Anterior cingulate cortex (tissue), 58 donors: ENCODE data around the gene TES.
A peak's percentile ranks its signal among the peaks of the same experiment; 100 is the strongest.

Experiments used
- DNase-seq, 58 donors: peaks; one replicate each; lab custom pipeline; 2025; lab: John Stamatoyannopoulos, UW

TES gene

DNA sequence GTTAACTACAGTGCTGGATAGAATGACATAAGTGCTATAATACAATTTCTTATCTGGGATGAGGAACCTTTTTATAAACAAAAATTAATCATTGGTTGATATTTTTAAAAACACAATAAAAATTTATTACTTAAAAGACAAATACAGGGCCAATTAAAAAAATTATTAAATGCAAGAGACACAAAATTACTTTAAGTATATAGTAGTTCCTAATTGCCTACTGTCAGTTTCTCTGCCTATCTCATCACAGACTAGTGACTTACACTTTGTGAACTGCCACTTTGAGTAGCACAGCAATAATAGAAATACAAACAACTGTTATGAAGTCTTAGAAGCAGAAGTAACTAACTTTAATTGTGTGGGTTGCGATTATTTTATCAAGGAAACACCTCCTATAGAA lies 8.4 kb downstream of the TES start:
- no peak for DNase-seq

DNA sequence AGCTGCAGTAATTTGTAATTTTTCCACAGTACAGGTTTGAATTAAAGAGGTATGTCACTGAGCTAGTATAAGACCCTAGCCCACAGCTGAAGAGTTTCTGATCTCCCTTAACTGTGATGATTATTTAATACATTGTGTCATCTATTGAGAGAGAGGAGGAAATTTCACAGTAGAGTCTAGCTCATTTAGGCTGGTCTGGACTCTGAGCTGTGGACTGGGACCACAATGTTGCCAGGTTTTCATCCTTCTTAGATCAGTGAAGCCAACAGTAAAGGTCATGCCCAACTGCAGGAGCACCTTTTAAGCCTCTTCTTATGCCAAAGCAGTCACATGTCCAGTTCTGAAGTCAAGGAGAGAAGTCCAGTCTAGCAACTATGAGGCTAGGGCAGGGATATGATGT lies 8.9 kb downstream of the TES start:
- DNase-seq, result no peak

DNA sequence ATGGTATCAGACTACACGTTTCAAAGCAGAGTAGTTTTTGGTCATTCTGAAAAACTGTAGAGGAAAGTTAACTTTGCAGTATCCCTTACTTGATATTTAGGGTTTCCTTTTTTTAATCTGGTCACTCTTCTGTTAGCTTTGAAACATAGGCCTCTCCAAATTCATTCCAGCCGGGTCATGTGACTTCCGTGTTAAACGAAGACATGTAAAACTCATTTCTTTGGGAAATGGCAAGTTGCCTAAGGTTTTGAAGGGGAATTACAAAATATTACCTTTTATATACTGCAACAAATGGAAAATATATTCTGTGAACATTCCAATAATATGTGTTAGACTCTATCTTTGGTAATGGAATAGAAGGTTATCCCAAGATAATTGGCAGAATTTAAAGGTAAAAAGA lies 9.5 kb downstream of the TES start:
- no peak for DNase-seq

DNA sequence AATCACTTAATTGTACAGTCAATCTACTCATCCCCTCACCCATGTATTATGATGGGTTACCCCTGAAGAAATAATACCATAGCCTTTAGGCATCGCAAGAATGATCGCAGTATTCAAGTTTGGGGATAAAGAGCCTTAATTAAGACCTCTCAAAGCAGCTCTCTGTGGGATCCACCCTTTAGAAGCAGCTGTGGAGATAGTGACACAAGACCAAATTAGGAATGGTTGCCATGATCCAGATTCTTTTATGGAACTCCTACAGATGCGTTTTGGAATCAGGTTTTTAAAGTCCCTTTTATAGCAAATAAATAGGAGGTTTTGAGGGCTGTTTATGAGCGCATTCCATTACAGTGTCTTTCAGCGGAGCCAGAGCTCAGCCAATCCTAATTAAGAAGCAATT lies 12.2 kb downstream of the TES start:
- DNase-seq, result no peak

DNA sequence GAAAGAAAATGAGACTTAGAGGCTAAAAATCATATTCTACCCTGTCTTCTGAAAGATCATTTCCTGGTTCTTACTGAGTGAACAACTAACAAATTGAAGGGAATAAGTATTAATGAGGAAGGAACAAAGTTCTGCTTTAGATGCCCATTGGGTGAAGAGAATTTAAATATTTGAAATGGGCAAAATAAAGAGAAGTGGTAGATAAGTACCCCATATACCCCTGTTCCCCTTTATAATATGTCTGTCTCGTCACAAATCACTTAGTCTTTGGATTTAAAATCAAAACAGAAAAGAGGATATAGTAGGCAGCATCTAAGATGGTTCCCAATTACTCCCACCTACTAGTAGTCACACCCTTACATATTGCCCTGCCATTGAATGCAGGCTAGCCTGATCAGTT lies 13.2 kb downstream of the TES start:
- DNase-seq, result no peak

DNA sequence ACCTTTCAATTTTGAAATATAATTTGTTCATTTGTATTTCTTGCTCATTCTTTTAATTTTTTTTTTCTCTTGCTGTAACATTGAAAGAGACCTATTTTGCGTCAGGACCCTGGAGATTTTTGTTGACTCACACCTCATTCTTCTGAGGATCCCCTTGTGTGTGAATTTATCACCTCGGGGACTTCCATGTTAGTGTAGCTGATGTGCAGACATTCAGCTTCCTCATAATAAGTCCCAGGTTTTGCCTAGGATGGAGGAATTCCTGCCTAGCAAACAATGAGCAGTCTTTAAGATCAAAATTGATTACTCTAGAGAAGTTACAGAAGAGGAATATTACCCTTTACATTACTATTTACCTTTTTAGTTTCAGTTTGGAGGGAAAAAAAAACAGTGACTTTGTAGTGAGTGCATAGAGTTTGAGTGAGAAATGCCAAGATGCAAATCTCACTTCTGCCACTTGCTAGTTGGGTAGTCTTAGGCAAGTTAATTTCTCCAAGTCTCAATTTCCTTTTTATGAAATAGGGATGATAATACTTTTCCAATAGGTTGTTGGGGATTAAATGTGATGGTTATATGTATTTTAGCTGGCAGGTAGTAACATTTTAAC lies 14.3 kb downstream of the TES start:
- DNase-seq, result no peak

DNA sequence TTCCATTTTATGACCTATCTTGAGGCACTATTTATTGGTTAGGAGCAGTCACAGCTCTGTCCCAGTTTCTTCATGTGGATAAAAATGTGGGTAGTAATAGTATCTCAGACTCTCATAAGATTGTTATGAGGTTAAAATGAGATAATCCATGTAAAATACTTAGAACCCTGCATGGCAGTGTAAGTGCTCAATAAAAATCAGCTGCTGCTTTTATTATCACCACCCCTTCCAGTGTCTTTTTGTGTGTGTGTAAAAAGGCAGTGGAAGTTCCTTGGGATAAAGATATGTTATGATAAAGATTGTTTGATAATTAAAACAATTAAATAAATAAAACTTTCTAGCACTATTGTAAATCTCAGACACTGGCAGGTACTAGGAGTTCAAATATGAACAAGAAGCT lies 15.5 kb downstream of the TES start:
- DNase-seq, result no peak

DNA sequence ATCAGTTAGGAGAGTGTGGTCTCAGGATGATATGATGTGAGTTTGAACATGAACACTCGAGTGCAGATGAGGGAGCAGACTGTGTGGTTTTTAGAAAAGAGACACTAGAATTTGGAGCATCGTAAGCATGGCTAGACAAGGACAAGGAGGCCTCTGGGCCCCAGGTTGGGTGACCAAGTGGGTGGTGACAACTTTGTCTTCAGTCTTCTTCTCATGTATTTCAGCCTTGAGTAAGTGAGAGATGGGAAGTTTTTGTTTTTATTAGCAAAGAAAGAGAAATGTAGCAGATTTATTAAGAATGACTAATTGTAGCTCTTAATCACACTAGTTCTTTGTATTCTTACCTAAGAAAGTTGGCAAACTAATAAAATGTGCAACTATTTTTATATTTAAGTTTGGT lies 16.3 kb downstream of the TES start:
- no peak for DNase-seq

DNA sequence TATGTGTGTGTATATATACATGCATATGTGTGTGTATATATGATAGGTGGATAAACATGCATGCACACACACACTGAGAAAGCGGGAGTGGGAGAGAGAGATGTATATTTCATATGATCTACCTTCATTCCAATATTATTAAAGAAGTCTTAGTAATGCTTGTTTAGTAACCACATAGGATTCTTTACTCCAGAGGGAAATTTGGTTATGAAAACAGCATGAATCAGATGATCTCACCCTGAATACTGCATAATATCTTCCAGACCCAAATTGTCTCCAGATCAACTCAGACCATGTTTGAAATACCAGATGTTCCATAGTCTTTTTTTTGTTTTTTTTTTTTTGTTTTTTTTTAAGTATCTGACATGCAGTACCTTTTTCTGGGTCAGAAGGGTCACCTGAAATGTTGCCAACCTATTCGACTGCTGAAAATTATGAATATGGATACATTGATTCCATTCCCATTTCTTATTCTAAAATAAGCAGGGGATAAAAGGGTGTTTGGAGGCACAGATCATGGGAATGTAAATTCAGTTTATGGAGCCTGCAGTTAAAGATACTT lies 17.4 kb downstream of the TES start:
- DNase-seq, result no peak

DNA sequence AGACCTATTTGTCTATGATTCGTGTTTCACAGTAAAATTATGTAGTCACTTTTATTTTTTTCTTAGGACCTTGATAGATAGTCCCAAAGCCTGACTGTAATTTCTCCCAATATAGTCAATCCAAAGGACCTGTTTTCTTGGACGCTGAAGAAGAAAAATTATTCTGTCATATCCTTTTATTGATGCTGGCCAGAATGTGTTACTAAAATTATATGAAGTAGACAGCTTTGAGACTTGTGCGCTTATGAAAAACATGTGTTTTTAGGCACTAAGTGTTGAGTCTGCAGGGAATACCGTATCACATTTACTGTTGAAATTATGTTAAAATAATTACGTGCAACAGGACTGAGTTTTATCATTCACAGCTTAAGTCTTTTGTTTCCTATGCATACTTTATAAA lies 17.9 kb downstream of the TES start:
- DNase-seq, result no peak

DNA sequence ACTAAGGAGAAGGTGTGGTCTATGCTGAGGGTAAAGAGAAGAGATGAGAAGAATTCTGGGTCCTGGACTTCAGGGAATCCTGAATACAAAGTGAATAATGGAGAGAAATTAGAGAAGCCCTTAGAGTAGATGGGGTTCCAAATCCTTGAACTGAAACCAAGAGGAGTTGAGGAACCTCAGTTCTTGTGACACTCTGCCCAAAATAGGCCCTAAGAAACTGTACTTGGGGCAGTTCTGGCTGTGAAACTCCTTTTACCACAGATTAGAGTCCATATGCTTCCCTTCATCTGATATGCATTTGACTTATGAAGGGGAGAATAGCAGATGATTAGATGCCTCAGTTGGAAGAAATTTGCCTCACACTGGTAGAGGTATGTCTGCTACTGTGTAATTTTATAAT lies 19.0 kb downstream of the TES start:
- no peak for DNase-seq

DNA sequence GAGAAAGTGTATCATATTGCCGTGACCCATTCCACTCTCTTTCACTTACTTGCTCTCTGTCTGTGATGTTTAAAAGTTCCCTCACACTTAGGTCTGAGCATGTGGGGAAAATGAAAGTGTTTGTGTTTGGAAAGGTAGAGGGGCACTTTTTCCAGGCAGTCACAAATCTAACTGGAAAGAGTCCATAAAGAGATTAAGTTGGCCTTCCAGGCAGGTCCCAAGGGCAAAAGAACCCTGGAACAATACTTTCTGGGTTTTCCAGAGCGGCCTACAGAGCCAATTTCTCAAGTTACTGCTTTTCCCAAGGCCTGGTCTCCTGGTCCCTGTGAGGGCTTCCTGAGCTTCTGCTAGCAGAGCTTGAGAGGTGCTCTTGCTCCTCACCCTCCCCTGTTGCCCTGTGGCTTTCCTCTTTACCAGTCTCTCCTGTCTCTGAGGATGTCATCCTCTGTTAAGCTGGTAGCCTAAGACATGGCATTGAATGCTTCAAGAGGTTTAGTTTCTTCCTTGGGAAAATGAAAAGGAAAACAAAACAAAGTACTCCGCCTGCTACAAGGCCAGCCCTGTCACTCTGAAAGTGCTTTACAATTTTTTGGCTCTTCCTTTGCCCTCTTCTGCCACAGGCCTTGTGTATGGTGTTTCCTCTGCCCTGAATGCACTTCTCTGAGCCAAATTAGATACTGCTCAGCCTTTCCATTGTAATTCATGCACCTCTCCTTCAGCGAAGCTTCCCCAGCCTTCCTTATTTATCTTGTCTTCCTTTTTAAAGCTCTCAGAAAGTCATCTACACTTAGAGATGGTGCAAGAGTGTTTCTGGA lies 20.1 kb downstream of the TES start:
- DNase-seq, result no peak

DNA sequence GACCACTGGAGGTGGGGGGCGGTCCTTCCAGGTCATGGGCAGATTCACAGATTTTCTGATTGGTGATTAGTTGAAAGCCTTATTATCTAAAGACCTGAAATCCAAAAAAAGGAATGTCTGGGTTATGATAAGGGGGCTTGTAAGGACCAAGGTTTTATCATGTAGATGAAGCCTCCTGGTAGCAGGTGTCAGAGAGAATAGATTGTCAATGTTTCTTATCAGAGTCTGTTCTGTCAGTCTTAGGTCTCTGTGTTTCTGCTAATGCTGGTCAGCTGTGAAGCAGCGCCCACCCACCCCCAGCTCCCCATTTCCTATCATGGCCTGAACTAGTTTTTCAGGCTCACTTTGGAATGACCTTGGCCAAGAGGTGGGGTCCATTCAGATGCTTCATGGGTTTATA lies 21.2 kb downstream of the TES start:
- DNase-seq, result no peak

DNA sequence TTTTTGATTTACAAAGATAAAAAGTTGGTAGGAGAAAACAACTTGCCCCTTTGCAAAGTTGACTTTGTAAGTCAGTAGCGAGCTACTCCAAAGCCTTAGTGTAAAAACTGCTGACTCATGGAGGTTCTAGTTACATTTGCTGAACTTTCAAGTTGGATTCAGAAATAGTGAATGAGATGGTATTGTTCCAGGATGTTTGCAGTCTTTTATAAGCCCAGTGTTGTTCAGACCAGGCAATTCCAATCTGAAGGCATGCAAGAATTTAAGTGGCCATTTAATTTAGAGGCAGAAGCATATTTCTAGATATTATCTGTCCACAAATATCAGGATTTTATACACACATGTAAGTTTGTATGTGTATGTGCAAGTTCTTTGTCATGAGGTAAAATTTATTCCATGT lies 21.6 kb downstream of the TES start:
- no peak for DNase-seq

DNA sequence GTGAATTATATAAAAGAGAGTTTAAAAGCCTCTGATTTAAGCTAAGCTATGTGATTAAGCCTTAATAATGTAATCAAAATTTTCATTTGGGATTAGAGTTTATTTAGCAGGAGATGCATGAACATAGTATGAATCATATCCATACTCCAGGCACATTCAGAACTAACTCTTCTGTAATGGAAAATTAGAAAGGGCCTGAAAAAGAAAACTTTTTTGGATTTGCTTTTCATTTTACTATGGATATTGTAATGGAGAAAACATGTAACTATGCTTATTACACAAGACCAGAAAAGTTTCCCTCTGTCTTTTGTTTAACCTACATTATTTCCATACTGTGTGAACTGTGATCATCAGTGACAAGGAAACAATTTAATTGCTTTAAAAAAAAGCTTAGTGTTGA lies 22.0 kb downstream of the TES start:
- no peak for DNase-seq

DNA sequence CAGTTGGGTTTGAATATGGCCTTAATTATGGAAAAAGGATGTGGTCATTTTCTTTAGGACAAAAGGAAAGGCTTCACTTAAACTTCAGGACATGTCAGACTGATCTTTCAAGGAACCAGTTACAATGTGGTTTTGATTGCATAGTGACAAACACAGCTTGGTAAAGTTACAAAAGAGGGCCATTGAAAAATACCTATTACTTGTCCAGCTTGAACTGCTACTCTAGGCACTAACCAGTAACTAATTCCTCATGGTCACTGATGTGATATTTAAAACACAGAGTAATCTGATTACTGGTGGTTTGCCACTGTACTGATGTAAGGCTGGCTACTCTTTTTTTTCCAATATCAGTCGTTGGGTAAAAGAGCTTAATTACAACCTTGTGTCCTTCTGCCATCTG lies 22.6 kb downstream of the TES start:
- no peak for DNase-seq

DNA sequence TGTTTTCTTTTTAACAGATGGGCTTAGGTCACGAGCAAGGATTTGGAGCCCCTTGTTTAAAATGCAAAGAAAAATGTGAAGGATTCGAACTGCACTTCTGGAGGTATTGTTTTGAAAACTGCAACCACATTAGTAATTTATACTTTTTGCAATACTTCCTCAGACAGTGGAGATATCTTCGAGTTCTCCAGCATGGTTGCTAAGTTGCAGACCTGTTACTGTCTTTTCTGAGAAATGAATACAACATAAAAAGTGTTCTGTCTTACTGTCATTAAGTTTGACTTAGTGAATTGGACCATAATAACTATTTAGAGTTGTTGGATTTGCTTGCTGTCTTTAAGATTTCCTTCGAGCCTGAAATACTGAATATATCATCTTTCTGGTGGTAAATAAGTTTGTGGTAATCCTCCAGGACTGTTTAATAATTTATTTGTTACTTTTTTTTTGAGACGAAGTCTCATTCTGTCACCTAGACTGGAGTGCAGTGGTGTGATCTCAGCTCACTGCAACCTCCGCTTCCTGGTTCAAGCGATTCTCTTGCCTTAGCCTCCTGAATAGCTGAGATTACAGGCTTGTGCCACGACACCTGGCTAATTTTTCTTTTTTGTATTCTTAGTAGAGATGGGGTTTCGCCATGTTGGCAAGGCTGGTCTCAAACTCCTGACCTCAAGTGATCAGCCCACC lies 24.3 kb downstream of the TES start:
- no peak for DNase-seq

DNA sequence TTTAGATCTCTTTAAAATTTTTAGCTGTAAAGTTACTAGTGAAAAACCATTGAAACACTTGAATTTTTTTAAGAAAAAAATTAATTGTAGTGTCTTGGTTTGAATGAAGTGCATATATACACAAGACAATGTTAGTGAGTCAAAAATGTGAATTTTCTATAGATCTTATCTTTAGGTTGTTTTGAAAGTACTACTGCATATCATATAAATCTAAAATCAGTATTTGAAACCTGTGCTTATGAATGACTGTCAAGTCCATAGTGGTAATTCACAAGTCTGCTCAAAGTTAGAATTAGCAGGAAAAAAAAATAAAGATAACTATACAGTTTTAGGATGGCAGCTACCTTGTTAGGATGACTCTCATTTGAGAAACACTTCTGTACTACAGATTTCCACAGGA lies 25.0 kb downstream of the TES start:
- no peak for DNase-seq

DNA sequence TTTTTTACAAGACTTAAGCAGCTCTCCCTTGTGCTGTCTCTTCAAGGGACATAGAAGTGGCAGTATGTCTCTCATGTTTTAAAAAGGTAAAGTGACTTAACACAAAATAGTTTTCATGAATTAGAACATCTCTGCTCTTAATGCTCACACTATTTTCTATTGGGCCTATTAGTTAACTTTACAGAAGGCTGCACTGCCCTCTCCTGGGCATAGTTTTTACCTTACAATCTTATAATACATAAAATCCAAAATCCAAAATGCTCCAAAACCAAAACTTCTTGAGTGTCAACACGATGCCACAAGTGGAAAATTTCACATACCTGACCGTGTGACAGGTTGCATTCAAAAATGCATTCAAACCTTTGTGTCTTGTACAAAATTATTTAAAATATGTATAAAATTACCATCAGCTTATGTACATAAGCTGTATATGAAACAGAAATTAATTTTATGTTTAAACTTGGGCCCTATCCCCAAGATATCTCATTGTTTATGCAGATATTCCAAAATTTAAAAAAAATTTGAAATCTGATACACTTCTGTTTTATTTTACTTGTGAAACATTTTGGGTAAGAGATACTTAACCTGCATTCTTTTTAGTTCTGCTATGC lies 25.8 kb downstream of the TES start:
- peak in 15 of 58 donors; percentile 1 to 50 (median 11) for DNase-seq

DNA sequence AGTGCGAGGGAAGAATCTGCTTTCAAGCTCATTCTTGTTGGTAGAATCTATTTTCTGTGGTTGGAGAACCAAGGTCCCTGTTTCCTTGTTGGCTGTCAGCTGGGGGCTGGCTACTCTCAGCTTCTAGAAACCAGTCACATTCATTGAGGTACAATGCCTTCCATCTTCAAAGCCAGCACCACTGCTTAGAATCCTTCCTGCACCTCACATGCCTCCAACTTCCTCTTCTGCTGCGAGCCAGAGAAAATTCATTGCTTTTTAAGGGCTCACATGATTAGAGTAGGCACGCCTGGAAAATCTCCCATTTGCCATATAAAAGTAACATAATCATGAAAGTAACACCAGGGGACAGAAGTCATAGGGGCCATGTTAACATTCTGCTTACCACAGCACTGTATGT lies 28.7 kb downstream of the TES start:
- no peak for DNase-seq

DNA sequence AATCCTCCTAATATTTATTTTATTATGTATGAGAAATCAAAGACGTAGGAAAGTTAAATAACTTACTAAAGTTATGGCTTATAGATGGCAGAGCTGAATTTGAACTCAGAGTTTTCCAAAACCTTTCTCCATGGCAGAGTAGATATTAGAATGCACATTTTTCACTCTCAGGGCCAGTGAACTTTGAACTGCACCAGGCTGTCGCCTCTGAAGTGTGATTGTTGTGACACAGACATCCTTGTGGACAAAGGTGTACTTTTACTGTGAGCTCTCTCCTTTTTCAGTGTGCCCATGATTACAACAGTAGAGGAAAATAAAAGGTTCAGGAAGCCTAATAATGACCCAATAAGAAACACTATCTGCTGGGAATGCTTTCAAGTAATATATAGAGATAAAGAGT lies 29.1 kb downstream of the TES start:
- DNase-seq, result no peak
